GM13976 (cell line): ENCODE results near the gene TMEM234.

Source experiments
- DNase-seq: peaks from one replicate; pipeline ENCODE4 v3.0.0; 2012; ENCODE audit warnings: low spot score
- in situ Hi-C: fragments of 300-500 bp; cut with MboI; formaldehyde crosslinking; loops from one replicate; pipeline ENCODE4 v1.12.0; 2022; ENCODE audit warnings: low sequenced_read_pairs, mixed read lengths, inconsistent platforms; ENCODE audit not compliant: unreplicated experiment
- TF ChIP-seq, protein P1 (sequence below): IDR thresholded peaks from 2 replicates; pipeline ENCODE4 v1.5.1; 2012; ENCODE audit warnings: borderline replicate concordance, mild to moderate bottlenecking; ENCODE audit not compliant: insufficient read depth; ENCODE audit errors: extremely low read depth, missing control alignments, control extremely low read depth

TMEM234 gene

DNA sequence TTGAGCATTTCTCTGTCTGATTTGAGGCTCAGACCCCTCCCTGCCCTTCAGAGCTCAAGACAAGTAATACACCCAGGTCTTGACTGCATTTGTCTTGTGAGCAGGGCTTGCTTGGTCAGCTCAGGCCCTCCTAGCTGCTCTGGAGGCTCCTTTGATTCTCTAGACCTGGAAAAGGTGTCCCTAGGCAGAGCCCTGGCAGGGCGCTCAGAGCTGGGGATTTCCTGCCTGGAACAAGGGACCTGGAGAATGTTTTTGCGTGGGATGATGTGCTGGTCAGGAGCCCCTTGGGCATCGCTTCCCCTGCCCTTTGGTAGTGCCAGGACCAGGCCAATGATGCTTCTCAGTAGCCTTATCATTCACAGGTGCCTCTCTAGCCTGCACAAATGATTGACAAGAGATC is 26.6 kb downstream of the TMEM234 start:
- in situ Hi-C loops, result no loop called here
- TF ChIP-seq, protein P1, sequence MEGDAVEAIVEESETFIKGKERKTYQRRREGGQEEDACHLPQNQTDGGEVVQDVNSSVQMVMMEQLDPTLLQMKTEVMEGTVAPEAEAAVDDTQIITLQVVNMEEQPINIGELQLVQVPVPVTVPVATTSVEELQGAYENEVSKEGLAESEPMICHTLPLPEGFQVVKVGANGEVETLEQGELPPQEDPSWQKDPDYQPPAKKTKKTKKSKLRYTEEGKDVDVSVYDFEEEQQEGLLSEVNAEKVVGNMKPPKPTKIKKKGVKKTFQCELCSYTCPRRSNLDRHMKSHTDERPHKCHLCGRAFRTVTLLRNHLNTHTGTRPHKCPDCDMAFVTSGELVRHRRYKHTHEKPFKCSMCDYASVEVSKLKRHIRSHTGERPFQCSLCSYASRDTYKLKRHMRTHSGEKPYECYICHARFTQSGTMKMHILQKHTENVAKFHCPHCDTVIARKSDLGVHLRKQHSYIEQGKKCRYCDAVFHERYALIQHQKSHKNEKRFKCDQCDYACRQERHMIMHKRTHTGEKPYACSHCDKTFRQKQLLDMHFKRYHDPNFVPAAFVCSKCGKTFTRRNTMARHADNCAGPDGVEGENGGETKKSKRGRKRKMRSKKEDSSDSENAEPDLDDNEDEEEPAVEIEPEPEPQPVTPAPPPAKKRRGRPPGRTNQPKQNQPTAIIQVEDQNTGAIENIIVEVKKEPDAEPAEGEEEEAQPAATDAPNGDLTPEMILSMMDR, result no peak
- DNase-seq, result no peak

DNA sequence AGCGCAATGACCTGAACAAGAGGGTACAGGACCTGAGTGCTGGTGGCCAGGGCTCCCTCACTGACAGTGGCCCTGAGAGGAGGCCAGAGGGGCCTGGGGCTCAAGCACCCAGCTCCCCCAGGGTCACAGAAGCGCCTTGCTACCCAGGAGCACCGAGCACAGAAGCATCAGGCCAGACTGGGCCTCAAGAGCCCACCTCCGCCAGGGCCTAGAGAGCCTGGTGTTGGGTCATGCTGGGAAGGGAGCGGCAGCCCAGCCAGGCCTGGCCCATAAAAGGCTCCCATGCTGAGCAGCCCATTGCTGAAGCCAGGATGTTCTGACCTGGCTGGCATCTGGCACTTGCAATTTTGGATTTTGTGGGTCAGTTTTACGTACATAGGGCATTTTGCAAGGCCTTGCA is 27.2 kb downstream of the TMEM234 start:
- in situ Hi-C loops, result no loop called here
- TF ChIP-seq, protein P1, result no peak
- no peak for DNase-seq

DNA sequence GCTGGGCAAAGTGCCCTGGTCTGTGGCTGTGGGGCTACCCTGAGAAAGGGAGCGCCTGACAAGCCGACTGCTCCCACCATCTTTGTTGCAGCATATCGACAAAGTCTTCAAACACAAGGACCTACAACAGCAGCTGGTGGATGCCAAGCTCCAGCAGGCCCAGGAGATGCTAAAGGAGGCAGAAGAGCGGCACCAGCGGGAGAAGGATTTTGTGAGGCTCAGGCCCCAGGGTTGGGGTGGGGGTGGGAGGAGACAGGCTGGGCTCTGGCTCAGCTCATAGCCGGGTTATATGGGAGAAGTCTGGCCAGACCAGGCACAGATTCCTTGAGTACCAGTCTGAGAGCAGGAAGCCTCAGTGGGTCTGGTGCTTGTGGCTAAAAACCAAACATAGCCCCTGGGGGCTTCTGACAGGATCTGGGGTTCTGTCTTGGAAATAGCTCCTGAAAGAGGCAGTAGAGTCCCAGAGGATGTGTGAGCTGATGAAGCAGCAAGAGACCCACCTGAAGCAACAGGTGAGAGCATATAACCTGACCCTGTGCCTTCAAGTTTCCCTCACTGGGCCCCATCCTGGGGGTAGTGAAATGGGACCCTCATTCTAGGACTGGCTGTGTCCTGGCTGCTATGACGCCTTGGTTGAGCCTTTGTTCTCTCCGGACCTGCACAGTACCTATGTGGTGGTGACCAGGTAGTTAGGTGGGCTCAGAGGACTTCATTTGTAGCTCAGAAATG is 29.8 kb downstream of the TMEM234 start:
- in situ Hi-C loops, result no loop called here
- TF ChIP-seq, protein P1, result no peak
- DNase-seq, result no peak

DNA sequence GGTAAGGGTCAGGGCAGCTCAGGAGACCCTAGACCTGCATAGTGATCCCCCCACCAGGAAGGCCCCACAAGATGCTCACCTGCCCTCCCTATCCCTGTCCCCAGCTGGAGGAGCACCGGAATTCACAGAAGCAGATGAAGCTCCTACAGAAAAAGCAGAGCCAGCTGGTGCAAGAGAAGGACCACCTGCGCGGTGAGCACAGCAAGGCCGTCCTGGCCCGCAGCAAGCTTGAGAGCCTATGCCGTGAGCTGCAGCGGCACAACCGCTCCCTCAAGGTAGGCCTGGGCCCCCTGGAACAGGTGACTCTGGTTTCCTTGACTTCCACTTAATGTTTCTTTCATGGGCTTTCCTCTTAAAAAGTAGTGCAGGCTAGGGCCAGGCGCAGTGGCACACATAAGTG is 34.3 kb downstream of the TMEM234 start:
- DNase-seq, result no peak
- in situ Hi-C loops, result no loop called here
- TF ChIP-seq, protein P1, result no peak

DNA sequence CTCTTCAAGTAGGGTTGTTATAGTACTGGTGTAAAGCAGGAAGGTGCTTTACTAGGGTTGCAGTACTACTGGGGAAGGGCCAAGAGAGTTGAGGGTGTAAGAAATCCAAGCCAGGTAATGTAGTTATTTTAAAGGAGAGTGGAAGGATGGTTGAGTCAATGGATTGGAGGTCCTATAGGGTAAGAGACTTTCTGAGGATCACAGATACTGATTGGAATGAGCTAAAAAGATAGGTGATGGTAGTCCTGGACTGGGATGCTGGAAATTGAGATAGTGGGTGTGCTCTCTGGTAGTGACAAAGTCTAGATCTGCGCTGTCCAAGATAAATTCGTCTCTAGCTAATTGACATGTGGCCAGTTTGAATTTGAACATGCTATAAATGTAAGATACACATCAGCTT is 35.7 kb downstream of the TMEM234 start:
- DNase-seq, result no peak
- in situ Hi-C loops, result no loop called here
- TF ChIP-seq, protein P1, result no peak

DNA sequence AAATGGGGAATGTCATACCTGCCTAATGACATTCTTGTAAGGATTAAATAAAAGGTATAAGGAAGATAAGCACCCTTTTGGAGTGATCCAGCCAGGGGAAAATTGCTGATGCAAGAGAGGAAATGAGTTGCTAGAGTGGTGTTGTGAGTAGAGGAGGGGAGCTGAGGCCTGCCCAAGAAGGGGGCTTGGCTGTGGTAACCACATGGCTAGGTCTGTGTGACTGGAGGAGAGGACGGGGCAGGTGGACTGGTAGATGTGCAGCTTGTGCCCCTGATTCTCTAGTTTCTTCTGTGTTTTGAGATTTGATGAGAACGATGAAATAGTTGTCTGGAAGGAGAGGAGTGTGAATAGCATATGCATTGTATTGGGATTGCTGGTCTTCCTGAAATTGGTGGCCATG is 36.1 kb downstream of the TMEM234 start:
- TF ChIP-seq, protein P1, result no peak
- in situ Hi-C loops, result no loop called here
- no peak for DNase-seq
